Measurements from ENCODE around the gene F10. TPM values are rescaled to one million over a fixed set of nuclear protein-coding genes. Genes with fewer than 3 reads are reported as not detected.
"Not testable (repeated sequence)": the region's sequence is repeated elsewhere in the genome, so short reads cannot be mapped to it uniquely, and the experiment has no call there.

The F10 gene
- total RNA-seq, 1 experiment from 2014 or later: not detected

DNA sequence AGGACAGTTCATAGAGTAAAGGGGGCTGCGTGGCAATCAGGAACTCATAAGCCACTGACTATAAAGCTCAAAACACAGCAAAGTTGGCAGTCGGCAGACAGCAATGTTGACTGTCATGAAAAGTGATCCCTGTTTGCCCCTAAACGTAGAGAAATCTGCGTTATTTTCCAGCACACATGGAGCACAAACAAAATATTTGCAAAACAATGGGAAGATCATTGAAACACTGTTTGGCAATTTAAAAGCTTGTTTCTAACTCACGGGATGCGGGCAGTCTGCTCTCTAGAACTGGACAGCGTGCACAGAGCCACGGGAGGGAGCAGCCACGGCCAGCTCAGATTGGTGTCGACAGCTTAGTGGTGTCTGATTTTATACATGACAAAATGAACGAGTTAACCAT, 23.5 kb upstream of the F10 start:
- Mint-ChIP-seq H3K36me3 (ENCODE audit: insufficient read depth, unreplicated experiment) (no peaks in the 10 kb centered on the region), H3K27me3 (ENCODE audit: insufficient read depth, unreplicated experiment) (peaks cover 17% of the 10 kb centered on the region), H3K4me1 (ENCODE audit: insufficient read depth, unreplicated experiment) (no peaks in the 10 kb centered on the region), H3K4me3 (ENCODE audit: unreplicated experiment) (no peak overlapping the region), H3K9me3 (ENCODE audit: unreplicated experiment) (no peaks in the 10 kb centered on the region), H3K27ac (ENCODE audit: low read depth, unreplicated experiment) (no peak overlapping the region)
- ChIA-PET CTCF (no interaction called here), POLR2A (interaction anchor here (0.6 to 0.7 kb wide), 3 partner anchors 29 to 554 kb away, joined by 3 to 4 read pairs (median 3); no protein-coding TSS in a partner anchor)
- BruUV-seq (replicated peaks): no TSS peak
- no peak for TF ChIP-seq CTCF (IDR thresholded peaks at IDR 0.05; ENCODE audit: unreplicated experiment)
- intact Hi-C loops (cut with micrococcal nuclease): no loop called here
- DNase-seq (ENCODE audit: unreplicated experiment): no peak

DNA sequence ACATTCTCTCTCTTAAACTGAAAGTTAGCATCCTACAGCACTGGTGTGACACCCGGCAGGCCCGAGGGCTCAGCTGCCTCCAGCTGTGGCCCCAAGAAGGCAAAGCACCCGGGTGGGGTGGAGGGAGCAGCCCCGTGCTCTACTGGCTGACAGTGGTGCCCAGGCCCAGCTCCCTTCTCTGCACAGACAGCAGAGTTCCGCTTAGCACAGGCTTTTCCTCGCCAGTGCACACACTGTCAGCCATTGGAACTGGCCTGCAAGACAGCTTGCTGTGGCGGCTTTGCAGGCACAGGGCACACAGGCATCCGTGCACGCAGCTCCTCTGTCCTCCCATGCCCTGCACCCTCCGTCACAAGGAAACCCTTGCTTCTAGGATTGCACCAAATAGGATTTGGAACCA, 20.3 kb upstream of the F10 start:
- H3K27ac Mint-ChIP-seq (ENCODE audit: low read depth, unreplicated experiment); DNase-seq (ENCODE audit: unreplicated experiment); H3K9me3 Mint-ChIP-seq (ENCODE audit: unreplicated experiment); H3K36me3 Mint-ChIP-seq (ENCODE audit: insufficient read depth, unreplicated experiment); H3K4me3 Mint-ChIP-seq (ENCODE audit: unreplicated experiment); CTCF ChIA-PET; intact Hi-C loops (cut with micrococcal nuclease); H3K4me1 Mint-ChIP-seq (ENCODE audit: insufficient read depth, unreplicated experiment); POLR2A ChIA-PET; BruUV-seq (replicated peaks): not testable (repeated sequence)
- peaks cover 17% of the 10 kb centered on the region for H3K27me3 Mint-ChIP-seq (ENCODE audit: insufficient read depth, unreplicated experiment)

- Mint-ChIP-seq H3K27me3 (ENCODE audit: insufficient read depth, unreplicated experiment) (peaks cover 17% of the 10 kb centered on the region), H3K36me3 (ENCODE audit: insufficient read depth, unreplicated experiment) (no peaks in the 10 kb centered on the region), H3K4me1 (ENCODE audit: insufficient read depth, unreplicated experiment) (no peaks in the 10 kb centered on the region), H3K27ac (ENCODE audit: low read depth, unreplicated experiment) (no peak overlapping the region), H3K9me3 (ENCODE audit: unreplicated experiment) (no peaks in the 10 kb centered on the region), H3K4me3 (ENCODE audit: unreplicated experiment) (no peak overlapping the region)
- no peak for TF ChIP-seq CTCF (IDR thresholded peaks at IDR 0.05; ENCODE audit: unreplicated experiment)
- CTCF ChIA-PET: no interaction called here
- intact Hi-C loops (cut with micrococcal nuclease): no loop called here
- DNase-seq (ENCODE audit: unreplicated experiment): no peak
- POLR2A ChIA-PET: no interaction called here
- no TSS peak for BruUV-seq (replicated peaks)
Observed at GRCh38 chr13:113102727-113103126, 19.9 kb upstream of the F10 start.

DNA sequence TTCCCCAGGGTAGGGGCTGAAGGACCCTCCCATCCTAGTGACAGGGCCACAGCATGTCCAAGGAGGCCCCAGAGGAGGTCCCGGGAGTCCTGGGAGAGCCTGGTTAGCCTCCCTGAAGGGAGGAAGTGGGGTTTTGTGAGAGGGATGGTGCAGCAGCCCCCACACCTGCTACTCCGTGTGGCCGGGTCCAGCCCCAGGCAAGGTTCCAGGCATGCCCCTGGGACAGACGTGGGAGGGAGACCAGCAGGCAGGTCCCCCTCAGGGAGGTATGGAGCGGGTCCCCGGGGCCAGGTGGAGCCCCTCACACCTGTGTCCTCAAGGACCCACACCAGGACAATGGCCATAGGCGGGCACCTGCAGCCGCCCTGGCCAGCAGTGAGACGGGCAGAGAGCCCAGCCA, 19.0 kb upstream of the F10 start:
- BruUV-seq (replicated peaks): no TSS peak
- DNase-seq (ENCODE audit: unreplicated experiment): no peak
- ChIA-PET CTCF (no interaction called here), POLR2A (no interaction called here)
- Mint-ChIP-seq H3K27ac (ENCODE audit: low read depth, unreplicated experiment) (no peak overlapping the region), H3K4me3 (ENCODE audit: unreplicated experiment) (no peak overlapping the region), H3K27me3 (ENCODE audit: insufficient read depth, unreplicated experiment) (peaks cover 8% of the 10 kb centered on the region), H3K9me3 (ENCODE audit: unreplicated experiment) (no peaks in the 10 kb centered on the region), H3K4me1 (ENCODE audit: insufficient read depth, unreplicated experiment) (no peaks in the 10 kb centered on the region), H3K36me3 (ENCODE audit: insufficient read depth, unreplicated experiment) (no peaks in the 10 kb centered on the region)
- TF ChIP-seq CTCF (IDR thresholded peaks at IDR 0.05; ENCODE audit: unreplicated experiment): no peak
- intact Hi-C loops (cut with micrococcal nuclease): no loop called here
